ENCODE data around the gene KDF1.

- no peak for TF ChIP-seq ZNF513 (CRISPR knock-in tag; conservative IDR thresholded peaks at IDR 0.05)
- no peak for TF ChIP-seq PHF21A (CRISPR knock-in tag; IDR thresholded peaks at IDR 0.05)
- TF ChIP-seq ZFP36L2 (CRISPR knock-in tag; IDR thresholded peaks at IDR 0.05) = no peak
- TF ChIP-seq ATF3 (CRISPR knock-in tag; IDR thresholded peaks at IDR 0.05) = no peak
- TF ChIP-seq MAX (IDR thresholded peaks at IDR 0.05) = no peak
- TF ChIP-seq NAIF1 (CRISPR knock-in tag; IDR thresholded peaks at IDR 0.05; ENCODE audit: borderline replicate concordance) = no peak
- TF ChIP-seq ZNF609 (CRISPR knock-in tag; IDR thresholded peaks at IDR 0.05; ENCODE audit: borderline replicate concordance) = no peak
- no peak for TF ChIP-seq CHD4 (IDR thresholded peaks at IDR 0.05; ENCODE audit: borderline replicate concordance, low read length)
- no peak for TF ChIP-seq ZBTB2 (CRISPR knock-in tag; IDR thresholded peaks at IDR 0.05; ENCODE audit: low read depth)
- TF ChIP-seq KLF11 (CRISPR knock-in tag; IDR thresholded peaks at IDR 0.05) = no peak
These were observed 3.0 kb downstream of the KDF1 start for GRCh38 chr1:26957306-26957705.
